GM18520 (cell line): ENCODE data around the gene IFIT2.
"Not testable (repeated sequence)": the region's sequence is repeated elsewhere in the genome, so short reads cannot be mapped to it uniquely, and the experiment has no call there.

Experiments used
- ATAC-seq: cut with Tn5 transposase; IDR thresholded peaks from one replicate; pipeline ENCODE4 v1.9.1; 2021; ENCODE audit not compliant: unreplicated experiment

The IFIT2 gene

GRCh38 chr10:89306434-89307268, 4.8 kb downstream of the IFIT2 start:
- ATAC-seq = no peak

- ATAC-seq = no peak
Measured at GRCh38 chr10:89307269-89307577, 5.4 kb downstream of the IFIT2 start.

GRCh38 chr10:89308266-89308665, 6.4 kb downstream of the IFIT2 start:
- no peak for ATAC-seq

- no peak for ATAC-seq
Measured at GRCh38 chr10:89308736-89309135, 6.9 kb downstream of the IFIT2 start.

GRCh38 chr10:89309156-89310055, 7.6 kb downstream of the IFIT2 start:
- no peak for ATAC-seq

- no peak for ATAC-seq
Measured at GRCh38 chr10:89310056-89310893, 8.4 kb downstream of the IFIT2 start.

- no peak for ATAC-seq
Measured at GRCh38 chr10:89312973-89313372, 11.1 kb downstream of the IFIT2 start.

- ATAC-seq = no peak
Measured at GRCh38 chr10:89314676-89315075, 12.8 kb downstream of the IFIT2 start.

- ATAC-seq = not testable (repeated sequence)
Measured at GRCh38 chr10:89318047-89318446, 16.2 kb downstream of the IFIT2 start.

GRCh38 chr10:89325081-89325480, 23.2 kb downstream of the IFIT2 start:
- not testable (repeated sequence) for ATAC-seq

GRCh38 chr10:89325856-89326255, 24.0 kb downstream of the IFIT2 start:
- not testable (repeated sequence) for ATAC-seq

- peak; percentile 27 for ATAC-seq
Measured at GRCh38 chr10:89327803-89328441, 26.1 kb downstream of the IFIT2 start, which contains the start of gene IFIT3. IFIT3 (plus strand) TSS chr10:89327997; CDS start chr10:89328074, 77 bp downstream.

- no peak for ATAC-seq
Measured at GRCh38 chr10:89329151-89329550, 27.3 kb downstream of the IFIT2 start.

GRCh38 chr10:89330014-89330413, 28.2 kb downstream of the IFIT2 start:
- not testable (repeated sequence) for ATAC-seq

- ATAC-seq = no peak
Measured at GRCh38 chr10:89330537-89331212, 28.8 kb downstream of the IFIT2 start.

GRCh38 chr10:89331487-89332122, 29.8 kb downstream of the IFIT2 start:
- not testable (repeated sequence) for ATAC-seq

- ATAC-seq = peak; percentile 23
Measured at GRCh38 chr10:89332123-89332633, 30.3 kb downstream of the IFIT2 start.

GRCh38 chr10:89335226-89335625, 33.4 kb downstream of the IFIT2 start:
- no peak for ATAC-seq

- ATAC-seq = no peak
Measured at GRCh38 chr10:89336241-89336640, 34.4 kb downstream of the IFIT2 start.
